GM12865 (cell line): ENCODE measurements around the gene SPRY1.

Experiments used
- DNase-seq: peaks from one replicate; pipeline ENCODE4 v3.0.0; 2010; ENCODE audit warnings: low read depth
- H3K4me3 ChIP-seq: 2 replicates; pipeline ENCODE4 v1.5.1; 2011; ENCODE audit warnings: mild to moderate bottlenecking, low read depth, low read length, control low read depth
- CTCF ChIP-seq: IDR thresholded peaks from 2 replicates; pipeline ENCODE4 v1.5.1; 2011; ENCODE audit warnings: low read length, control low read depth, low read depth, inconsistent platforms; ENCODE audit not compliant: insufficient read depth; ENCODE audit errors: missing control alignments

Gene SPRY1

GRCh38 chr4:123449780-123450179 is 53.2 kb downstream of the SPRY1 start:
- TF ChIP-seq CTCF: no peak
- DNase-seq: peak; percentile 64
- no peak overlapping the region for H3K4me3 ChIP-seq

- TF ChIP-seq CTCF: no peak
- DNase-seq: no peak
- no peak overlapping the region for H3K4me3 ChIP-seq
Measured at GRCh38 chr4:123450393-123450792, 53.8 kb downstream of the SPRY1 start.

GRCh38 chr4:123452616-123453015 is 56.0 kb downstream of the SPRY1 start:
- no peak for TF ChIP-seq CTCF
- H3K4me3 ChIP-seq: no peak overlapping the region
- DNase-seq: no peak

- no peak for DNase-seq
- H3K4me3 ChIP-seq: no peak overlapping the region
- TF ChIP-seq CTCF: no peak
Measured at GRCh38 chr4:123453061-123453680, 56.6 kb downstream of the SPRY1 start.
